ENCODE measurements around the gene SLC9A6. TPM values are rescaled to one million over a fixed set of nuclear protein-coding genes. Genes with fewer than 3 reads are reported as not detected.

Gene SLC9A6
- total RNA-seq, 1 donor from 2014 or later = 19.0 TPM

DNA sequence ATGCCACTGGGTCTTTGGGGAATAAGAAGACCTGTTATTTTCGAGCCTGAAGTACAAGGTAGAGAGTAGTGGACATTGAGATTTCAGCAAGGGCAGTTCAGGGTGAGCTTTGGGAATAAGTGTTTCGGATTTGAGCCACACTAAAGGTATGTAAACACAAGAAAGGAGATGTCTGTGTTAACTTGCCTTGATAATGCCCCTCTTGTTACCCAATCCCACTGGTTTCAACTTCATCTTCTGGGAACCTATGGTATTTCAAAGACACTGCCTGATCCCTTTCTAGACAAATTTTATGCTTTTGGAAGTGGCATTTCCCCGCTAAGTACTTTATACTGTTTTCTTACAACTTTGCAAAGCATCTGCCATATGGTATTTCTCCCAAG lies 79.4 kb downstream of the SLC9A6 start:
- TF ChIP-seq, protein P1, sequence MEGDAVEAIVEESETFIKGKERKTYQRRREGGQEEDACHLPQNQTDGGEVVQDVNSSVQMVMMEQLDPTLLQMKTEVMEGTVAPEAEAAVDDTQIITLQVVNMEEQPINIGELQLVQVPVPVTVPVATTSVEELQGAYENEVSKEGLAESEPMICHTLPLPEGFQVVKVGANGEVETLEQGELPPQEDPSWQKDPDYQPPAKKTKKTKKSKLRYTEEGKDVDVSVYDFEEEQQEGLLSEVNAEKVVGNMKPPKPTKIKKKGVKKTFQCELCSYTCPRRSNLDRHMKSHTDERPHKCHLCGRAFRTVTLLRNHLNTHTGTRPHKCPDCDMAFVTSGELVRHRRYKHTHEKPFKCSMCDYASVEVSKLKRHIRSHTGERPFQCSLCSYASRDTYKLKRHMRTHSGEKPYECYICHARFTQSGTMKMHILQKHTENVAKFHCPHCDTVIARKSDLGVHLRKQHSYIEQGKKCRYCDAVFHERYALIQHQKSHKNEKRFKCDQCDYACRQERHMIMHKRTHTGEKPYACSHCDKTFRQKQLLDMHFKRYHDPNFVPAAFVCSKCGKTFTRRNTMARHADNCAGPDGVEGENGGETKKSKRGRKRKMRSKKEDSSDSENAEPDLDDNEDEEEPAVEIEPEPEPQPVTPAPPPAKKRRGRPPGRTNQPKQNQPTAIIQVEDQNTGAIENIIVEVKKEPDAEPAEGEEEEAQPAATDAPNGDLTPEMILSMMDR (IDR thresholded peaks at IDR 0.05) = no peak
- H3K27ac Mint-ChIP-seq (ENCODE audit: unreplicated experiment) = peak overlapping the region; percentile 78
- H3K4me3 Mint-ChIP-seq (ENCODE audit: unreplicated experiment) = peak overlapping the region; percentile 1
- no peaks in the 10 kb centered on the region for H3K27me3 Mint-ChIP-seq (ENCODE audit: low read depth)
- no peak for DNase-seq (ENCODE audit: low spot score)
- H3K4me1 Mint-ChIP-seq (ENCODE audit: low read depth) = peaks cover 51% of the 10 kb centered on the region
- peaks cover 6% of the 10 kb centered on the region for H3K9me3 Mint-ChIP-seq (ENCODE audit: low read depth)
- no peaks in the 10 kb centered on the region for H3K36me3 Mint-ChIP-seq (ENCODE audit: low read depth)

- Mint-ChIP-seq H3K4me3 (ENCODE audit: unreplicated experiment) (peak overlapping the region; percentile 1), H3K4me1 (ENCODE audit: low read depth) (peaks cover 49% of the 10 kb centered on the region), H3K27me3 (ENCODE audit: low read depth) (no peaks in the 10 kb centered on the region), H3K9me3 (ENCODE audit: low read depth) (peaks cover 8% of the 10 kb centered on the region), H3K36me3 (ENCODE audit: low read depth) (no peaks in the 10 kb centered on the region), H3K27ac (ENCODE audit: unreplicated experiment) (peak overlapping the region; percentile 78)
- TF ChIP-seq, protein P1 (IDR thresholded peaks at IDR 0.05) = no peak
- no peak for DNase-seq (ENCODE audit: low spot score)
These were observed 79.9 kb downstream of the SLC9A6 start for GRCh38 chrX:136065044-136065671.

- DNase-seq (ENCODE audit: low spot score) = no peak
- H3K27ac Mint-ChIP-seq (ENCODE audit: unreplicated experiment) = no peak overlapping the region
- peaks cover 49% of the 10 kb centered on the region for H3K4me1 Mint-ChIP-seq (ENCODE audit: low read depth)
- H3K27me3 Mint-ChIP-seq (ENCODE audit: low read depth) = no peaks in the 10 kb centered on the region
- no peaks in the 10 kb centered on the region for H3K36me3 Mint-ChIP-seq (ENCODE audit: low read depth)
- peaks cover 8% of the 10 kb centered on the region for H3K9me3 Mint-ChIP-seq (ENCODE audit: low read depth)
- no peak overlapping the region for H3K4me3 Mint-ChIP-seq (ENCODE audit: unreplicated experiment)
- TF ChIP-seq, protein P1 (IDR thresholded peaks at IDR 0.05) = no peak
These were observed 81.9 kb downstream of the SLC9A6 start for GRCh38 chrX:136067097-136067496.

- Mint-ChIP-seq H3K9me3 (ENCODE audit: low read depth) (peaks cover 3% of the 10 kb centered on the region), H3K27ac (ENCODE audit: unreplicated experiment) (peak overlapping the region; percentile 56), H3K36me3 (ENCODE audit: low read depth) (no peaks in the 10 kb centered on the region), H3K27me3 (ENCODE audit: low read depth) (no peaks in the 10 kb centered on the region), H3K4me3 (ENCODE audit: unreplicated experiment) (no peak overlapping the region), H3K4me1 (ENCODE audit: low read depth) (peaks cover 41% of the 10 kb centered on the region)
- TF ChIP-seq, protein P1 (IDR thresholded peaks at IDR 0.05) = no peak
- DNase-seq (ENCODE audit: low spot score) = no peak
These were observed 82.7 kb downstream of the SLC9A6 start for GRCh38 chrX:136067966-136068365.

DNA sequence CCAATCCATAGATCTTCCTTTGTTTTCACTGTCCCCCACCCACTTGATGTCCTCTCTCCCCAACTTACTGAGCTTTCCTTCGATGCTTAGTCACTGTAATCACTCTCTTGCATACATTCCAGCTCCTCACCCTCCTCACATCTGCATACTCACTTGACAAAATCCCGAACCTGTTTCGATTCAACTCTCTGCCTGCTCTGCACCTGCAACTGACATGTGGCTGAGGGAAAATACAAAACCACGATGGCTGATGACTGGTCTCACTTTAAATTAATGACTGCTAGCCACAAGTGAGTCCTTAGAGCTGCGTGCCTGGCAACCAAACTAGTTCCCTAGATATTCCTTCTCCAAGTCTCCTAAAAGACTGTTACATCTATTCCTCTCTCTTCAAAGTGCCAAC lies 91.7 kb downstream of the SLC9A6 start:
- H3K9me3 Mint-ChIP-seq (ENCODE audit: low read depth) = peaks cover 23% of the 10 kb centered on the region
- TF ChIP-seq, protein P1 (IDR thresholded peaks at IDR 0.05) = no peak
- no peak overlapping the region for H3K27ac Mint-ChIP-seq (ENCODE audit: unreplicated experiment)
- no peaks in the 10 kb centered on the region for H3K4me1 Mint-ChIP-seq (ENCODE audit: low read depth)
- DNase-seq (ENCODE audit: low spot score) = no peak
- no peaks in the 10 kb centered on the region for H3K36me3 Mint-ChIP-seq (ENCODE audit: low read depth)
- no peak overlapping the region for H3K4me3 Mint-ChIP-seq (ENCODE audit: unreplicated experiment)
- no peaks in the 10 kb centered on the region for H3K27me3 Mint-ChIP-seq (ENCODE audit: low read depth)
